Brain microvascular endothelial cell (primary cell): ENCODE data around the gene CA14.
A peak's percentile ranks its signal among the peaks of the same experiment; 100 is the strongest.
"Not testable (repeated sequence)": the region's sequence is repeated elsewhere in the genome, so short reads cannot be mapped to it uniquely, and the experiment has no call there.

Source experiments
- DNase-seq: peaks from one replicate; pipeline ENCODE4 v3.0.0-alpha.2; 2020
- H3K27ac ChIP-seq: fragments of 250-450 bp; sonication (Bioruptor Pico); 2 replicates; pipeline ENCODE4 v1.5.1; 2020; ENCODE audit warnings: mild to moderate bottlenecking, moderate library complexity
- H3K27me3 ChIP-seq: fragments of 250-450 bp; sonication (Bioruptor Pico); replicated peaks from 2 replicates; pipeline ENCODE4 v1.5.1; 2020; ENCODE audit warnings: mild to moderate bottlenecking
- H3K36me3 ChIP-seq: fragments of 250-450 bp; sonication (Bioruptor Pico); replicated peaks from 2 replicates; pipeline ENCODE4 v1.5.1; 2020; ENCODE audit warnings: mild to moderate bottlenecking
- H3K4me3 ChIP-seq: 2 replicates; pipeline ENCODE4 v1.5.1; 2011; ENCODE audit warnings: low read depth, mild to moderate bottlenecking, control low read depth, low read length, moderate library complexity
- in situ Hi-C: cut with HindIII; loops from 2 replicates; pipeline ENCODE4 v1.10.0; 2017; ENCODE audit warnings: low sequenced_read_pairs, low pct_ligation_motif_present
- TF ChIP-seq, protein P1 (sequence below): IDR thresholded peaks from 2 replicates; pipeline ENCODE4 v1.5.1; 2011; ENCODE audit warnings: low read depth, mild to moderate bottlenecking, moderate library complexity, low read length, control low read depth, inconsistent platforms; ENCODE audit errors: missing control alignments

Gene CA14

GRCh38 chr1:150257624-150258585, at the start of gene CA14:
Gene CA14 (plus strand): TSS chr1:150257774. CDS start chr1:150258129, 355 bp downstream.
- H3K27ac ChIP-seq, result no peak within 1 kb of the TSS
- H3K36me3 ChIP-seq, result no peaks in the 10 kb centered on the region
- in situ Hi-C loops, result no loop called here
- DNase-seq, result no peak
- TF ChIP-seq, protein P1, sequence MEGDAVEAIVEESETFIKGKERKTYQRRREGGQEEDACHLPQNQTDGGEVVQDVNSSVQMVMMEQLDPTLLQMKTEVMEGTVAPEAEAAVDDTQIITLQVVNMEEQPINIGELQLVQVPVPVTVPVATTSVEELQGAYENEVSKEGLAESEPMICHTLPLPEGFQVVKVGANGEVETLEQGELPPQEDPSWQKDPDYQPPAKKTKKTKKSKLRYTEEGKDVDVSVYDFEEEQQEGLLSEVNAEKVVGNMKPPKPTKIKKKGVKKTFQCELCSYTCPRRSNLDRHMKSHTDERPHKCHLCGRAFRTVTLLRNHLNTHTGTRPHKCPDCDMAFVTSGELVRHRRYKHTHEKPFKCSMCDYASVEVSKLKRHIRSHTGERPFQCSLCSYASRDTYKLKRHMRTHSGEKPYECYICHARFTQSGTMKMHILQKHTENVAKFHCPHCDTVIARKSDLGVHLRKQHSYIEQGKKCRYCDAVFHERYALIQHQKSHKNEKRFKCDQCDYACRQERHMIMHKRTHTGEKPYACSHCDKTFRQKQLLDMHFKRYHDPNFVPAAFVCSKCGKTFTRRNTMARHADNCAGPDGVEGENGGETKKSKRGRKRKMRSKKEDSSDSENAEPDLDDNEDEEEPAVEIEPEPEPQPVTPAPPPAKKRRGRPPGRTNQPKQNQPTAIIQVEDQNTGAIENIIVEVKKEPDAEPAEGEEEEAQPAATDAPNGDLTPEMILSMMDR, result no peak
- no peaks in the 10 kb centered on the region for H3K27me3 ChIP-seq
- peak within 1 kb of the TSS; percentile 5 for H3K4me3 ChIP-seq

DNA sequence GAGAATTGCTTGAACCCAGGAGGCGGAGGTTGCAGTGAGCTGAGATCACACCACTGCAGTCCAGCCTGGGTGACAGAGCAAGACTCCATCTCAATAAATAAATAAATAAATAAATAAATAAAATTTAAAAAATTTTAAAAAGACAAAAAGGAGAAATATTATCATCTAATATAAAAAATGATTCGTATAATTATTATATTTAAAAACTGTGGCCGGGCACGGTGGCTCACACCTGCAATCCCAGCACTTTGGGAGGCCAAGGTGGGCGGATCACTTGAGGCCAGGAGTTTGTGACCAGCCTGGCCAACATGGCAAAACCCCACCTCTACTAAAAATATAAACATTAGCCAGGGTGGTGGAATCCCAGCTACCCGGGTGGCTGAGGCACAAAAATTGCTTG, 49.1 kb upstream of the CA14 start:
- H3K4me3 ChIP-seq, result not testable (repeated sequence)

GRCh38 chr1:150210091-150210490, 47.5 kb upstream of the CA14 start:
- DNase-seq, result no peak
- TF ChIP-seq, protein P1, result no peak
- H3K27me3 ChIP-seq, result no peaks in the 10 kb centered on the region
- H3K4me3 ChIP-seq, result no peak overlapping the region
- no peaks in the 10 kb centered on the region for H3K36me3 ChIP-seq
- no peak overlapping the region for H3K27ac ChIP-seq
- in situ Hi-C loops, result no loop called here

More for the DNA sequence above, 49.1 kb upstream of the CA14 start:
- in situ Hi-C loops, H3K36me3 ChIP-seq, H3K27me3 ChIP-seq, H3K27ac ChIP-seq, DNase-seq: not testable (repeated sequence)

DNA sequence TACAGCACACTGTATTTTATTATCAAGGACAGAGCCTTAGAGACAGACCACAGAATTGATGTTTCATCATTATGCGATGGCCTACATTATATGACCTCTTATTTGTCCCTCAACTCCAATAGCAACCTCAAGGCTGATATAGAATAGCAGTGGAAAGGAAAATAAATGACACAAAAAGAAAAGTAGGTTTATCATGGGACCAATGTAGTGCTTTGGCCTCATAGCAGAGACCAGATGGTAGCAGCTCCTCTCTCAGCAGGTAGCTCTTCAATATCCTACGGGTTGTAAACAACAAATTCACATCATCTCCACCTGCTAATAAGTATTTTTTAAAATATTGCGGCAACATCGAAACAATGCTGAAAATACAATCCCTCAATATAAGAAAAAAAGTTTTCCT, 46.9 kb upstream of the CA14 start:
- in situ Hi-C loops, result no loop called here
- TF ChIP-seq, protein P1, result no peak
- no peak for DNase-seq

DNA sequence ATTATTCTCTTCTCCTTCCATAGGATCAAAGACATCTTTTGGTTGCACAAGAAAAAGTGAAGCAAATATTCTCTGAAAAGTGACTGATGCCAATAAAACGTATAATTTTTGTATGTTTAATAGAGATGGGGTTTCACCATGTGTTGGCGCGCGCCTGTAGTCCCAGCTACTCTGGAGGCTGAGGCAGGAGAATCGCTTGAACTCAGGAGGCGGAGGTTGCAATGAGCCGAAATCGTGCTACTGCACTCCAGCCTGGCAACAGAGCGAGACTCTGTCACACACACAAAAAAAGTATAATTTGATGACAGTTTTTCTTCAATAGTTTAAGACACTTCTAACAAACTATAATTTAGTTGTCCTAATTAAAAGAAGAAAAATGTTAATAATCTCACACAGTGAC, 45.5 kb upstream of the CA14 start:
- H3K27ac ChIP-seq, result no peak overlapping the region
- H3K36me3 ChIP-seq, result no peaks in the 10 kb centered on the region
- in situ Hi-C loops, result no loop called here
- no peak overlapping the region for H3K4me3 ChIP-seq
- no peaks in the 10 kb centered on the region for H3K27me3 ChIP-seq
- TF ChIP-seq, protein P1, result no peak
- DNase-seq, result no peak

More for the DNA sequence above, 46.9 kb upstream of the CA14 start:
- Histone ChIP-seq H3K36me3 (no peaks in the 10 kb centered on the region), H3K27ac (no peak overlapping the region), H3K27me3 (no peaks in the 10 kb centered on the region), H3K4me3 (no peak overlapping the region)

DNA sequence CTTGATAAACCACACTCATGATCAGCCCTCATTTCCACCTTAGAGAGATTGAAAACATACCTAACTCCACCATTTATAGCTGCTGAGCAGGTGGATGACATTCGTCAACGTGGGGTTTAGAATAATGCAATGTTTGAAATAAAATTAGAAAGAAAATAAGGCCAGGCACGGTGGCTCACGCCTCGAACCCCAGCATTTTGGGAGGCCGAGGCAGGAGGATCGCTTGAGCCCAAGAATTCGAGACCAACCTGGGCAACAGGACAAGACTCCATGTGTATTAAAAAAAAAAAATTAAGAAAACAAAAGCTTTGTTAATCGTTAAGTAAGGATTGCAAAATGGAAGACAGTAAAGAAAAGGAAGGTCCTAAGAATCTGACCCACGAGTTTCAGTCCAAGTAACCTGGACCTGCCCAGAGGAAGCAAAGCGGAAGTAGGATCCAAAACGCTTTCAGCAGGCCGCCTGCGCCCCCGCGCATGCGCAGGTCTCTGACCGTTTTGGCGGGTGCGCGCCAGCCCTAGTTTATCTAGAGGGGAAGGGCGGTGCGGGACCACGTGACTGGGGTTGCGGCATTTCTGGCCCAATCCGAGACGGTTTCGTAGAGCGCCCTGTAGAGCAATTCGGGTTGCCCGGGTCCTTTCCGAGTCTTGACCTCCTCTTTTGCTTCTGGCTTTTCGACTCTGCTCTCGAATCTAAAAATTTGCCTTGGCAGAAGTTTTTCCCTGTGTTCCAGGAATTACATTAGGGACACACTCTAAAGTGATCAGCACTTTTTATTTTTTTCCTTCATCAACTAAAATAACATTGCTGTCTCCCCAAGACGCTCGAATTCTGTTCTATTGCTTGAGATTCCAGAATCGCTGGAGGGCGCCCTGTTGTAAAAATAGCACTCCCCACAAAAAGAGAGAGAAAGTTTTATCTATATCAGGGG, 44.1 kb upstream of the CA14 start:
- peak overlapping the region; percentile 67 for H3K27ac ChIP-seq
- DNase-seq, result peak; percentile 92
- no peaks in the 10 kb centered on the region for H3K36me3 ChIP-seq
- TF ChIP-seq, protein P1, result peak; percentile 55
- no peaks in the 10 kb centered on the region for H3K27me3 ChIP-seq
- H3K4me3 ChIP-seq, result peak overlapping the region; percentile 52
- in situ Hi-C loops, result no loop called here

DNA sequence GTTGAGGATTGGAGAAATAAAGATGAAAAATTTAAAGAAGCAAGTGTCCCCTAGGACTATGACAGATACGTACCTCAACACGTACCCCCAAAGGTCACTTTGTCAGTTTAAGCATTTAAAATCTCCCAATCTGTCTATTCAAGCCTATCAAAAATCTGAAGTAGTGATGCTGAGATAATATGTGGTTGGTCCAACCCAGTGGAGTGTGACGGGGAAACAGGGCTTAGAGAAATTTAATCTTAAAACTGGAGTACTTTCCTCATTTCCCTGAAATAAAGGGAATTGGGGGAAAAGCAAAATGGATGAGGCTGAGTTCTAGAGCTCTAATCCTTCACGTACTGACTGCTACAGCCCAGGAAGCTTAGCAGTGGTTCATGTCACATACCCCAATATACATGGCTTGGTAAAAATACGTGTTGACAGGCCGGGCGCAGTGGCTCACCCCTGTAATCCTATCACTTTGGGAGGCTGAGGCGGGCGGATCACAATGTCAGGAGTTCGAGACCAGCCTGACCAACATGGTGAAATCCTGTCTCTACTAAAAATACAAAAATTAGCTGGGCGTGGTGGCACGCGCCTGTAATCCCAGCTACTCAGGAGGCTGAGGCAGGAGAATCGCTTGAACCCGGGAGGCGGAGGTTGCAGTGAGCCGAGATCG, 43.3 kb upstream of the CA14 start:
- Histone ChIP-seq H3K4me3 (peak overlapping the region; percentile 52), H3K27ac (peak overlapping the region; percentile 67)
- in situ Hi-C loops, DNase-seq, H3K36me3 ChIP-seq, H3K27me3 ChIP-seq: not testable (repeated sequence)

GRCh38 chr1:150215855-150216254, 41.7 kb upstream of the CA14 start:
- DNase-seq, H3K36me3 ChIP-seq, H3K27ac ChIP-seq, H3K4me3 ChIP-seq, H3K27me3 ChIP-seq, in situ Hi-C loops: not testable (repeated sequence)
